ENCODE data around the gene PRDM5.

Gene PRDM5

DNA sequence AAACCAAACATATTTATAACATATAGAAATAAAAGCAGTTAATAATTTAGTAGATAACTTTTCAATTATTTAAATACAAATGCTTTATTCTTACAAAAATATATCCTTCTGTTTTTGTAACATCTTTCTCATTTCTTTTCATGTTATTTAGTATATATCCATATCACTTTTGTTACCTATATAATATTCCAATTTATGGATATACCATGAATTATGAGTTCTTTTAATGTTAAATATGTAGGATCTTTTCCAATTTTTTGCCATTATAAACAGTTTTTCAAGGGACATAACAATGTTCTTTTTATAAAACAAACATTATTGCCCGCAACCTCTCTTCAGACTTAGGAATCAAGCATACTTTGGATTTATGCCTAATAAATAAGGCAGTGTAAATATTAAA is 151.6 kb downstream of the PRDM5 start:
- Histone ChIP-seq H3K4me1 (ENCODE audit: control insufficient read depth in 1 of 2, insufficient read depth in 2 of 2, low read length in 2 of 2) (peaks cover 0 to 3% of the 10 kb centered on the region in 2 experiments), H3K79me2 (ENCODE audit: control insufficient read depth, insufficient read depth, low read length, poor library complexity) (no peaks in the 10 kb centered on the region), H3K18ac (ENCODE audit: low read length) (no peak overlapping the region), H2BK120ac (ENCODE audit: insufficient read depth, low read length, poor library complexity) (no peak overlapping the region), H3K9ac (ENCODE audit: low read length) (no peak overlapping the region), H4K8ac (ENCODE audit: low read depth, low read length) (no peak overlapping the region), H3K14ac (ENCODE audit: low read length) (no peak overlapping the region), H2BK5ac (ENCODE audit: low read depth, low read length, poor library complexity) (no peak overlapping the region), H3K23ac (ENCODE audit: low read length) (no peak overlapping the region), H4K91ac (ENCODE audit: low read depth, low read length) (no peak overlapping the region), H3K4me2 (ENCODE audit: low read length) (no peak overlapping the region), H3K4ac (ENCODE audit: low read depth, low read length) (no peak overlapping the region), H3K4me3 (ENCODE audit: low read depth, low read length) (no peak overlapping the region), H3K79me1 (ENCODE audit: low read length) (peaks cover 6% of the 10 kb centered on the region), H3K27me3 (ENCODE audit: insufficient read depth, low read length) (no peaks in the 10 kb centered on the region), H2AFZ (ENCODE audit: insufficient read depth, low read length, poor library complexity) (no peak overlapping the region), H2AK5ac (ENCODE audit: low read length) (no peak overlapping the region), H3K9me3 (ENCODE audit: insufficient read depth, low read depth, low read length) (no peaks in the 10 kb centered on the region), H3K27ac (ENCODE audit: low read depth, low read length) (no peak overlapping the region), H3K36me3 (ENCODE audit: control insufficient read depth in 1 of 2, insufficient read depth in 2 of 2, low read length in 2 of 2) (peaks cover 0 to 2% of the 10 kb centered on the region in 2 experiments), H2BK12ac (ENCODE audit: low read length) (no peak overlapping the region), H4K12ac (ENCODE audit: low read depth, low read length) (no peak overlapping the region)
- no CpG with 5 or more reads among the region's 1 CpG for WGBS (ENCODE audit: extremely low coverage, insufficient coverage, insufficient read length)
- no peak for DNase-seq

DNA sequence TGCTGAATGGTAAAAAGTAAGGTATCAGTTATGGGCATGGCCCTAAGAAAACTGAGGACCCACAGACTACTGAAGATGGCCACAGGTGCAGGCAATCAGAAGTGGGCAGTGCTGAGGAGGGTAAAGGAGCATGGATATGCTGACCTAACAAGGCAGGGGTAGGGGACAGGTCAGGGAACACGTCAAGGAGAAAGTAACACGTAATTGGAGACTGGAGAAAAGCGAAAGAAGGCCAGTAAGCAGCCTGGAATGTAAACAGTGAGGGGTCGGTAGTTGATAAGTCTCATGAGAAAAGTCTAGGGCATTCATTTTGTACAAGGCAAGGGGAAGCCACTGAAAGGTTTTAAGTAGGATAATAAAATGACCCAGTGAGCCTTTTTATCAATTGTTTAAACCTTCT is 153.3 kb downstream of the PRDM5 start:
- Histone ChIP-seq H3K27ac (ENCODE audit: low read depth, low read length) (no peak overlapping the region), H3K27me3 (ENCODE audit: insufficient read depth, low read length) (no peaks in the 10 kb centered on the region), H3K18ac (ENCODE audit: low read length) (no peak overlapping the region), H3K36me3 (ENCODE audit: control insufficient read depth in 1 of 2, insufficient read depth in 2 of 2, low read length in 2 of 2) (peaks cover 0 to 2% of the 10 kb centered on the region in 2 experiments), H2BK5ac (ENCODE audit: low read depth, low read length, poor library complexity) (no peak overlapping the region), H2BK120ac (ENCODE audit: insufficient read depth, low read length, poor library complexity) (no peak overlapping the region), H3K9ac (ENCODE audit: low read length) (no peak overlapping the region), H3K14ac (ENCODE audit: low read length) (no peak overlapping the region), H2BK12ac (ENCODE audit: low read length) (peak overlapping the region; percentile 2), H2AFZ (ENCODE audit: insufficient read depth, low read length, poor library complexity) (no peak overlapping the region), H3K79me2 (ENCODE audit: control insufficient read depth, insufficient read depth, low read length, poor library complexity) (no peaks in the 10 kb centered on the region), H3K79me1 (ENCODE audit: low read length) (peaks cover 6% of the 10 kb centered on the region), H3K4ac (ENCODE audit: low read depth, low read length) (no peak overlapping the region), H3K4me2 (ENCODE audit: low read length) (no peak overlapping the region), H3K4me3 (ENCODE audit: low read depth, low read length) (no peak overlapping the region), H3K4me1 (ENCODE audit: control insufficient read depth in 1 of 2, insufficient read depth in 2 of 2, low read length in 2 of 2) (peaks cover 0 to 3% of the 10 kb centered on the region in 2 experiments), H4K91ac (ENCODE audit: low read depth, low read length) (peak overlapping the region; percentile 4), H4K12ac (ENCODE audit: low read depth, low read length) (no peak overlapping the region), H3K23ac (ENCODE audit: low read length) (no peak overlapping the region), H4K8ac (ENCODE audit: low read depth, low read length) (no peak overlapping the region), H2AK5ac (ENCODE audit: low read length) (no peak overlapping the region), H3K9me3 (ENCODE audit: insufficient read depth, low read depth, low read length) (no peaks in the 10 kb centered on the region)
- WGBS (ENCODE audit: extremely low coverage, insufficient coverage, insufficient read length), result no CpG with 5 or more reads among the region's 4 CpGs
- no peak for DNase-seq

DNA sequence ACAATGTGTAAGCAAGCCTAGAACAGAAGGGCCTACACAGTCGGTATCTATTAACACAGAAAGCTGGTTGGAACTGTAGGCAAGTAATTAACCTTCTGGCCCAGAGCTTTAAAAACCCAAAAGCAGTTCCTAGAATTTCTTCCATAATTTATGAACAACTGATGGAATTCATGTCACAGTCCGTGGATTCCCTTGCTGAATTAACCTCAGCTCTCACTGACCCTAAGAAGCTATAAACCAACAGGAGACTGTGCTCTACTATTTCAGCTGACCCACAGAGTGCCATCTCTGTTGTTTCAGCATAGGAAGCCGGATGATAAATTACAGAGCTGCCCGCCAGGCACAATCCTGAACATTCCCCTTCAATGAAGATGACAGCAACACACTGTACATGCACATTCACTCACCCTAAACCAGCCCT is 157.3 kb downstream of the PRDM5 start:
- Histone ChIP-seq H2BK12ac (ENCODE audit: low read length) (no peak overlapping the region), H3K9me3 (ENCODE audit: insufficient read depth, low read depth, low read length) (no peaks in the 10 kb centered on the region), H2BK5ac (ENCODE audit: low read depth, low read length, poor library complexity) (no peak overlapping the region), H4K12ac (ENCODE audit: low read depth, low read length) (no peak overlapping the region), H3K9ac (ENCODE audit: low read length) (no peak overlapping the region), H2AK5ac (ENCODE audit: low read length) (no peak overlapping the region), H3K4ac (ENCODE audit: low read depth, low read length) (no peak overlapping the region), H3K4me1 (ENCODE audit: control insufficient read depth in 1 of 2, insufficient read depth in 2 of 2, low read length in 2 of 2) (peaks cover 0 to 3% of the 10 kb centered on the region in 2 experiments), H3K4me3 (ENCODE audit: low read depth, low read length) (no peak overlapping the region), H4K91ac (ENCODE audit: low read depth, low read length) (no peak overlapping the region), H3K23ac (ENCODE audit: low read length) (no peak overlapping the region), H2BK120ac (ENCODE audit: insufficient read depth, low read length, poor library complexity) (no peak overlapping the region), H4K8ac (ENCODE audit: low read depth, low read length) (no peak overlapping the region), H3K27me3 (ENCODE audit: insufficient read depth, low read length) (no peaks in the 10 kb centered on the region), H3K27ac (ENCODE audit: low read depth, low read length) (peak overlapping the region; percentile 88), H3K36me3 (ENCODE audit: control insufficient read depth in 1 of 2, insufficient read depth in 2 of 2, low read length in 2 of 2) (peaks cover 0 to 2% of the 10 kb centered on the region in 2 experiments), H3K4me2 (ENCODE audit: low read length) (no peak overlapping the region), H2AFZ (ENCODE audit: insufficient read depth, low read length, poor library complexity) (no peak overlapping the region), H3K79me1 (ENCODE audit: low read length) (peaks cover 11% of the 10 kb centered on the region), H3K14ac (ENCODE audit: low read length) (no peak overlapping the region), H3K18ac (ENCODE audit: low read length) (no peak overlapping the region), H3K79me2 (ENCODE audit: control insufficient read depth, insufficient read depth, low read length, poor library complexity) (no peaks in the 10 kb centered on the region)
- no peak for DNase-seq
- no CpG with 5 or more reads among the region's 4 CpGs for WGBS (ENCODE audit: extremely low coverage, insufficient coverage, insufficient read length)

DNA sequence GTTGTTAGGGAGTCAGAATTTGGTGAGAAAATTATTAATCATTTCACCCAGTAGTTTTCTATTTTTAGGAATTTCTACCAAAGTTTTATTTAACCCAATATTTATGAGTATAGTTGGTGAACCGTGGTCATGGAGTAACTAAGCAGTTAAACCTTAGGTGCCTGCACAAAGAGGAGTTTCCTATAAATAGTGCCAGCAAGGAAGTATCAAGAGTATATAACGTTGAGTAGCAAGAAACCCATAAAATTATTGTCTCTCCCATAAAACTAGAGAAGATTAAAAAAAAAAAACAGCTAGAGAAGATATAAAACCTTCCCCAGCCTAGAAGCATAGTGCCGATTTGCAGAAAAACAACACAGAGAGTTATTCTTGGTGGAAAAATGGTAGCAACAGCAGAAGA is 158.9 kb downstream of the PRDM5 start:
- Histone ChIP-seq H2BK120ac (ENCODE audit: insufficient read depth, low read length, poor library complexity) (no peak overlapping the region), H2BK12ac (ENCODE audit: low read length) (no peak overlapping the region)

More for the DNA sequence above, 158.9 kb downstream of the PRDM5 start:
- H3K27me3 ChIP-seq (ENCODE audit: insufficient read depth, low read length), result no peaks in the 10 kb centered on the region
- H2AFZ ChIP-seq (ENCODE audit: insufficient read depth, low read length, poor library complexity), result no peak overlapping the region
- no peak overlapping the region for H2AK5ac ChIP-seq (ENCODE audit: low read length)
- no peak overlapping the region for H3K18ac ChIP-seq (ENCODE audit: low read length)
- no peaks in the 10 kb centered on the region for H3K79me2 ChIP-seq (ENCODE audit: control insufficient read depth, insufficient read depth, low read length, poor library complexity)
- no peaks in the 10 kb centered on the region for H3K4me1 ChIP-seq (ENCODE audit: control insufficient read depth in 1 of 2, insufficient read depth in 2 of 2, low read length in 2 of 2)
- H3K4me2 ChIP-seq (ENCODE audit: low read length), result no peak overlapping the region
- no peak overlapping the region for H3K9ac ChIP-seq (ENCODE audit: low read length)
- H3K23ac ChIP-seq (ENCODE audit: low read length), result no peak overlapping the region
- no peak overlapping the region for H4K91ac ChIP-seq (ENCODE audit: low read depth, low read length)
- H3K14ac ChIP-seq (ENCODE audit: low read length), result no peak overlapping the region
- no peak overlapping the region for H3K27ac ChIP-seq (ENCODE audit: low read depth, low read length)
- H3K9me3 ChIP-seq (ENCODE audit: insufficient read depth, low read depth, low read length), result no peaks in the 10 kb centered on the region
- no peak for DNase-seq
- H4K12ac ChIP-seq (ENCODE audit: low read depth, low read length), result no peak overlapping the region
- no peak overlapping the region for H3K4me3 ChIP-seq (ENCODE audit: low read depth, low read length)
- H4K8ac ChIP-seq (ENCODE audit: low read depth, low read length), result no peak overlapping the region
- no peak overlapping the region for H2BK5ac ChIP-seq (ENCODE audit: low read depth, low read length, poor library complexity)
- peaks cover 10% of the 10 kb centered on the region for H3K79me1 ChIP-seq (ENCODE audit: low read length)
- no peak overlapping the region for H3K4ac ChIP-seq (ENCODE audit: low read depth, low read length)
- no peaks in the 10 kb centered on the region for H3K36me3 ChIP-seq (ENCODE audit: control insufficient read depth in 1 of 2, insufficient read depth in 2 of 2, low read length in 2 of 2)
- no CpG with 5 or more reads among the region's 3 CpGs for WGBS (ENCODE audit: extremely low coverage, insufficient coverage, insufficient read length)
